ENCODE data around the gene KIF14. TPM values are rescaled to one million over a fixed set of nuclear protein-coding genes. Genes with fewer than 3 reads are reported as not detected.

The KIF14 gene
- polyA plus RNA-seq, 1 of the 3 experiments (the other 2 are of a cell fraction), result 1.2 TPM

DNA sequence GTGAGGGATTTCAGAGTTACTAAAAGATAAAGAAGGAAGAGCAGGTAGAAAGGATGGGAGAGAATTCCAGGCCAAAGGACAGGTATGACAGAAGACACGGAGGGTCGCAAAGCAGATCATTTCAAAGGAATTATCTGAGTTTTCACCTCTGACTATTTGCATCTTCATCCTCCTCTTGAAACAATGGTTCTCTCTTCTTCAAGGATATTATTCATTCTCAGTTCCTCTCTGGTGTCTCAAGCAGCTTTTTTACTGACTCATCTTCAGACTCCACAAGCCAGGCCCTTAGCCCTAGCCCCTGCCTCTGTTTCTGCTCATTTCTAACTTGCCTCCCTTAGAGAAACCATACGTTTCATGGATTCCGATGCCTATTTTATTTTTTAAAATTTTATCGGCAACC, 34.1 kb upstream of the KIF14 start:
- Histone ChIP-seq H3K4me3 (ENCODE audit: low read depth in 2 of 2, low read length in 1 of 2) (no peak overlapping the region), H3K27ac (ENCODE audit: low read depth in 2 of 2, low read length in 1 of 2) (peak overlapping the region in 1 of 2 experiments; percentile 35; a peak in 2 of 4 replicates), H3K9me3 (no peaks in the 10 kb centered on the region), H3K27me3 (ENCODE audit: insufficient read depth) (no peaks in the 10 kb centered on the region), H3K9ac (no peak overlapping the region), H3K4me1 (ENCODE audit: control insufficient read depth in 1 of 2, insufficient read depth in 2 of 2, low read depth in 1 of 2, low read length in 1 of 2) (no peaks in the 10 kb centered on the region), H3K36me3 (replicated peaks in 1 of 2; ENCODE audit: control insufficient read depth in 1 of 2, insufficient read depth in 2 of 2, low read length in 1 of 2) (peaks cover 12 to 30% of the 10 kb centered on the region in 2 experiments), H3K4me2 (no peak overlapping the region), H3F3A (replicated peaks; ENCODE audit: insufficient read depth) (peaks cover 4% of the 10 kb centered on the region), H4K20me1 (ENCODE audit: insufficient read depth) (no peaks in the 10 kb centered on the region), H2AFZ (ENCODE audit: low read depth) (no peak overlapping the region), H3K79me2 (ENCODE audit: insufficient read depth) (no peaks in the 10 kb centered on the region), H3K9me2 (no peaks in the 10 kb centered on the region)
- ChIA-PET POLR2A (no interaction called here), CTCF (no interaction called here)
- 85% methylated on average over 5 of the region's 5 CpGs for WGBS (ENCODE audit: low lambda C conversion rate)
- no peak for DNase-seq
- TF ChIP-seq NFIC (IDR thresholded peaks at IDR 0.05; ENCODE audit: borderline replicate concordance) (no peak), MXI1 (IDR thresholded peaks at IDR 0.05; ENCODE audit: low read depth, low read length) (no peak), NRF1 (IDR thresholded peaks at IDR 0.05; ENCODE audit: low read depth, low read length) (no peak), RCOR1 (IDR thresholded peaks at IDR 0.05; ENCODE audit: low read length) (no peak), TCF12 (IDR thresholded peaks at IDR 0.05) (no peak), EZH2phosphoT487 (IDR thresholded peaks at IDR 0.05; ENCODE audit: borderline replicate concordance, low read depth) (no peak)
- TF ChIP-seq, protein P1, sequence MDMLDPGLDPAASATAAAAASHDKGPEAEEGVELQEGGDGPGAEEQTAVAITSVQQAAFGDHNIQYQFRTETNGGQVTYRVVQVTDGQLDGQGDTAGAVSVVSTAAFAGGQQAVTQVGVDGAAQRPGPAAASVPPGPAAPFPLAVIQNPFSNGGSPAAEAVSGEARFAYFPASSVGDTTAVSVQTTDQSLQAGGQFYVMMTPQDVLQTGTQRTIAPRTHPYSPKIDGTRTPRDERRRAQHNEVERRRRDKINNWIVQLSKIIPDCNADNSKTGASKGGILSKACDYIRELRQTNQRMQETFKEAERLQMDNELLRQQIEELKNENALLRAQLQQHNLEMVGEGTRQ (IDR thresholded peaks at IDR 0.05; ENCODE audit: borderline replicate concordance, low read depth, low read length), result no peak

DNA sequence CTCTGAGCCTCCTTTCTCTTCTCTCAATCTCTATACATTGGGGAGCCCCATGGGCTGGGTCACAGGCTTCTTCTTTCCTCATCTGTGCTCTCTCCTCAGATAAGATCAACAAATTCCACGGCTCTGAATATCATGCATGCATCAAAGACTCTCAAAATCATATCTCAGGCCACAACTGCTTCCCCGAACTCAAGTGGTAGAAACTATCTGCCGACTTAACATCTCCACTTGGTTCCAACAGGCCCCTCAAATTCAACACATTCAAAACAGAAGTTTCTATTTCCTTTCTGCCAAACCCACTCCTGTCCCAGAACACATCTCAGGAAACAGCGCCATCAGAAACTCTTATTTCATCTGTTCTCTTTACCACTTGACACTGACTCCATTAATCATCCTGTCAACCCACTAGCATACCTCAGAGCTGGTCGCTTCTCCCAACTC, 32.5 kb upstream of the KIF14 start:
- H3K36me3 ChIP-seq (replicated peaks in 1 of 2; ENCODE audit: control insufficient read depth in 1 of 2, insufficient read depth in 2 of 2, low read length in 1 of 2), result peaks cover 20 to 28% of the 10 kb centered on the region in 2 experiments
- no peaks in the 10 kb centered on the region for H3K79me2 ChIP-seq (ENCODE audit: insufficient read depth)
- POLR2A ChIA-PET, result no interaction called here
- CTCF ChIA-PET, result no interaction called here
- no peak overlapping the region for H3K4me2 ChIP-seq
- H3K4me3 ChIP-seq (ENCODE audit: low read depth in 2 of 2, low read length in 1 of 2), result no peak overlapping the region
- WGBS (ENCODE audit: low lambda C conversion rate), result 84% methylated on average over 5 of the region's 5 CpGs
- H3K9me2 ChIP-seq, result no peaks in the 10 kb centered on the region
- H3K27me3 ChIP-seq (ENCODE audit: insufficient read depth), result no peaks in the 10 kb centered on the region
- no peak for DNase-seq
- no peaks in the 10 kb centered on the region for H3K4me1 ChIP-seq (ENCODE audit: control insufficient read depth in 1 of 2, insufficient read depth in 2 of 2, low read depth in 1 of 2, low read length in 1 of 2)
- peaks cover 9% of the 10 kb centered on the region for H3F3A ChIP-seq (replicated peaks; ENCODE audit: insufficient read depth)
- H4K20me1 ChIP-seq (ENCODE audit: insufficient read depth), result no peaks in the 10 kb centered on the region
- no peaks in the 10 kb centered on the region for H3K9me3 ChIP-seq
- H3K27ac ChIP-seq (ENCODE audit: low read depth in 2 of 2, low read length in 1 of 2), result no peak overlapping the region
- no peak overlapping the region for H2AFZ ChIP-seq (ENCODE audit: low read depth)
- H3K9ac ChIP-seq, result no peak overlapping the region
- TF ChIP-seq SMC3 (IDR thresholded peaks at IDR 0.05; ENCODE audit: low read depth, low read length) (no peak), RCOR1 (IDR thresholded peaks at IDR 0.05; ENCODE audit: low read length) (no peak), RXRA (IDR thresholded peaks at IDR 0.05; ENCODE audit: borderline replicate concordance, low read depth) (no peak), ELF1 (IDR thresholded peaks at IDR 0.05) (no peak), CHD2 (IDR thresholded peaks at IDR 0.05; ENCODE audit: low read length, partially characterized antibody) (no peak), YY1 (IDR thresholded peaks at IDR 0.05; ENCODE audit: low read depth) (no peak), RFX5 (IDR thresholded peaks at IDR 0.05; ENCODE audit: low read length) (no peak), MEF2A (IDR thresholded peaks at IDR 0.05; ENCODE audit: borderline replicate concordance, low read depth) (no peak), RAD21 (IDR thresholded peaks at IDR 0.05; ENCODE audit: low read length) (no peak), SIN3A (IDR thresholded peaks at IDR 0.05; ENCODE audit: borderline replicate concordance, low read depth, low read length) (no peak), EZH2phosphoT487 (IDR thresholded peaks at IDR 0.05; ENCODE audit: borderline replicate concordance, low read depth) (no peak)
- TF ChIP-seq, protein P2, sequence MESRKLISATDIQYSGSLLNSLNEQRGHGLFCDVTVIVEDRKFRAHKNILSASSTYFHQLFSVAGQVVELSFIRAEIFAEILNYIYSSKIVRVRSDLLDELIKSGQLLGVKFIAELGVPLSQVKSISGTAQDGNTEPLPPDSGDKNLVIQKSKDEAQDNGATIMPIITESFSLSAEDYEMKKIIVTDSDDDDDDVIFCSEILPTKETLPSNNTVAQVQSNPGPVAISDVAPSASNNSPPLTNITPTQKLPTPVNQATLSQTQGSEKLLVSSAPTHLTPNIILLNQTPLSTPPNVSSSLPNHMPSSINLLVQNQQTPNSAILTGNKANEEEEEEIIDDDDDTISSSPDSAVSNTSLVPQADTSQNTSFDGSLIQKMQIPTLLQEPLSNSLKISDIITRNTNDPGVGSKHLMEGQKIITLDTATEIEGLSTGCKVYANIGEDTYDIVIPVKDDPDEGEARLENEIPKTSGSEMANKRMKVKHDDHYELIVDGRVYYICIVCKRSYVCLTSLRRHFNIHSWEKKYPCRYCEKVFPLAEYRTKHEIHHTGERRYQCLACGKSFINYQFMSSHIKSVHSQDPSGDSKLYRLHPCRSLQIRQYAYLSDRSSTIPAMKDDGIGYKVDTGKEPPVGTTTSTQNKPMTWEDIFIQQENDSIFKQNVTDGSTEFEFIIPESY (IDR thresholded peaks at IDR 0.05; ENCODE audit: borderline replicate concordance, low read depth), result no peak
- TF ChIP-seq, protein P3, sequence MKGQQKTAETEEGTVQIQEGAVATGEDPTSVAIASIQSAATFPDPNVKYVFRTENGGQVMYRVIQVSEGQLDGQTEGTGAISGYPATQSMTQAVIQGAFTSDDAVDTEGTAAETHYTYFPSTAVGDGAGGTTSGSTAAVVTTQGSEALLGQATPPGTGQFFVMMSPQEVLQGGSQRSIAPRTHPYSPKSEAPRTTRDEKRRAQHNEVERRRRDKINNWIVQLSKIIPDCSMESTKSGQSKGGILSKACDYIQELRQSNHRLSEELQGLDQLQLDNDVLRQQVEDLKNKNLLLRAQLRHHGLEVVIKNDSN (IDR thresholded peaks at IDR 0.05; ENCODE audit: borderline replicate concordance, low read depth), result no peak
- TF ChIP-seq, protein P4, sequence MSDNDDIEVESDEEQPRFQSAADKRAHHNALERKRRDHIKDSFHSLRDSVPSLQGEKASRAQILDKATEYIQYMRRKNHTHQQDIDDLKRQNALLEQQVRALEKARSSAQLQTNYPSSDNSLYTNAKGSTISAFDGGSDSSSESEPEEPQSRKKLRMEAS (IDR thresholded peaks at IDR 0.05; ENCODE audit: low read depth), result no peak
- TF ChIP-seq, protein P5, sequence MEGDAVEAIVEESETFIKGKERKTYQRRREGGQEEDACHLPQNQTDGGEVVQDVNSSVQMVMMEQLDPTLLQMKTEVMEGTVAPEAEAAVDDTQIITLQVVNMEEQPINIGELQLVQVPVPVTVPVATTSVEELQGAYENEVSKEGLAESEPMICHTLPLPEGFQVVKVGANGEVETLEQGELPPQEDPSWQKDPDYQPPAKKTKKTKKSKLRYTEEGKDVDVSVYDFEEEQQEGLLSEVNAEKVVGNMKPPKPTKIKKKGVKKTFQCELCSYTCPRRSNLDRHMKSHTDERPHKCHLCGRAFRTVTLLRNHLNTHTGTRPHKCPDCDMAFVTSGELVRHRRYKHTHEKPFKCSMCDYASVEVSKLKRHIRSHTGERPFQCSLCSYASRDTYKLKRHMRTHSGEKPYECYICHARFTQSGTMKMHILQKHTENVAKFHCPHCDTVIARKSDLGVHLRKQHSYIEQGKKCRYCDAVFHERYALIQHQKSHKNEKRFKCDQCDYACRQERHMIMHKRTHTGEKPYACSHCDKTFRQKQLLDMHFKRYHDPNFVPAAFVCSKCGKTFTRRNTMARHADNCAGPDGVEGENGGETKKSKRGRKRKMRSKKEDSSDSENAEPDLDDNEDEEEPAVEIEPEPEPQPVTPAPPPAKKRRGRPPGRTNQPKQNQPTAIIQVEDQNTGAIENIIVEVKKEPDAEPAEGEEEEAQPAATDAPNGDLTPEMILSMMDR (IDR thresholded peaks at IDR 0.05), result no peak

All from SK-N-SH (cell line).